NCI-H1417 (cell line): Measurements from ENCODE around the gene NEK5.
A peak's percentile ranks its signal among the peaks of the same experiment; 100 is the strongest.
"Not testable (repeated sequence)": the region's sequence is repeated elsewhere in the genome, so short reads cannot be mapped to it uniquely, and the experiment has no call there.

Experiments used
- DNase-seq, 3 experiments: peaks; one replicate each; lab custom pipeline; 2025; lab: John Stamatoyannopoulos, UW

The NEK5 gene

GRCh38 chr13:52141299-52141698 is 12.4 kb upstream of the NEK5 start:
- DNase-seq = no peak

GRCh38 chr13:52137489-52137888 is 8.6 kb upstream of the NEK5 start:
- DNase-seq = no peak

- no peak for DNase-seq
Observed at GRCh38 chr13:52136763-52137162, 7.9 kb upstream of the NEK5 start.

- DNase-seq = no peak
Observed at GRCh38 chr13:52130641-52131040, 1.8 kb upstream of the NEK5 start.

- DNase-seq = peak; percentile 76 to 91 (median 84)
Observed at GRCh38 chr13:52127783-52128702, 830 bp downstream of the NEK5 start.

GRCh38 chr13:52127378-52127777 is 1.5 kb downstream of the NEK5 start:
- no peak for DNase-seq

GRCh38 chr13:52125547-52125946 is 3.3 kb downstream of the NEK5 start:
- DNase-seq = no peak

- no peak for DNase-seq
Observed at GRCh38 chr13:52118595-52118994, 10.3 kb downstream of the NEK5 start.

GRCh38 chr13:52118095-52118494 is 10.8 kb downstream of the NEK5 start:
- no peak for DNase-seq

- DNase-seq = no peak
Observed at GRCh38 chr13:52112591-52112990, 16.3 kb downstream of the NEK5 start.

- no peak for DNase-seq
Observed at GRCh38 chr13:52109116-52109670, 19.7 kb downstream of the NEK5 start.

- DNase-seq = no peak
Observed at GRCh38 chr13:52105841-52106240, 23.0 kb downstream of the NEK5 start.

- DNase-seq = no peak
Observed at GRCh38 chr13:52104624-52105023, 24.2 kb downstream of the NEK5 start.

GRCh38 chr13:52103386-52103785 is 25.5 kb downstream of the NEK5 start:
- DNase-seq = no peak

GRCh38 chr13:52102423-52102822 is 26.4 kb downstream of the NEK5 start:
- not testable (repeated sequence) for DNase-seq

GRCh38 chr13:52097197-52097596 is 31.7 kb downstream of the NEK5 start:
- no peak for DNase-seq

- DNase-seq = no peak
Observed at GRCh38 chr13:52096748-52097147, 32.1 kb downstream of the NEK5 start.

- DNase-seq = no peak
Observed at GRCh38 chr13:52096062-52096461, 32.8 kb downstream of the NEK5 start.

GRCh38 chr13:52092087-52092486 is 36.8 kb downstream of the NEK5 start:
- DNase-seq = no peak

GRCh38 chr13:52091473-52091872 is 37.4 kb downstream of the NEK5 start:
- DNase-seq = no peak

GRCh38 chr13:52085421-52085820 is 43.5 kb downstream of the NEK5 start:
- DNase-seq = no peak

- DNase-seq = not testable (repeated sequence)
Observed at GRCh38 chr13:52084981-52085380, 43.9 kb downstream of the NEK5 start.

- no peak for DNase-seq
Observed at GRCh38 chr13:52082601-52083000, 46.3 kb downstream of the NEK5 start.

- DNase-seq = not testable (repeated sequence)
Observed at GRCh38 chr13:52079891-52080290, 49.0 kb downstream of the NEK5 start.
